HS-5 (cell line): ENCODE data around the gene CFAP97D1.

Experiments
- DNase-seq: peaks from one replicate; pipeline ENCODE4 v3.0.0-alpha.2; 2012; ENCODE audit warnings: low read depth

CFAP97D1 gene

GRCh38 chr17:43829738-43830137 is 49.5 kb downstream of the CFAP97D1 start:
- DNase-seq, result no peak

DNA sequence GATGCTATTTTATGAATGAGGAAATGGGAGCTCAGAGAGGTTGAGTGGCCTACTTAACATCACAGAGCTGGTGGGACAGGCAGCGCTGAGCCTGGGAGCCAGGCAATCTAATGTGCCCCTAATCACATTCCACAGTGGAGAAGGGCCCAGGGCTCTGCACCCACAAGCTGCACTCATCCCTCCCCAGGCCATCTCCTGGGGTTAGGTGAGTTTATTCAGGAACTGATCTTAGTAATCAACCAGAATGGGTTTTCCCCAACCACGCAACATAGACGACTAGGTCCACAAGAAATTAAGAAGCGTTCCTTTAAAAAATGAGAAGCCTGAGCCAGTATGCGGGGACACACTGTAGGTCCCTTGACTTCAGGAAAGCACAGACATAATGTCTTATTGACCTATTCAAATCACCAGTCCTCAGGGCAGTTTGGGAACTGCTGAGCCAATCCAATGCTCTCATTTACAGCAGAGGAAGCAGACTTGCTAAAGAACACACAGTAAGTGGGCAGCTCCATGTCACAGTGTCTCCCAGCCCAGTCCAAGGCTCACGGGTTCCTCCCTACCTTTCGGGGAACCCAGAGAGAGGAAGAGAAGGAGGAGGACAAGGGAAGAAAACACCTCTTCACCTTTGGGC is 50.4 kb downstream of the CFAP97D1 start:
- no peak for DNase-seq

DNA sequence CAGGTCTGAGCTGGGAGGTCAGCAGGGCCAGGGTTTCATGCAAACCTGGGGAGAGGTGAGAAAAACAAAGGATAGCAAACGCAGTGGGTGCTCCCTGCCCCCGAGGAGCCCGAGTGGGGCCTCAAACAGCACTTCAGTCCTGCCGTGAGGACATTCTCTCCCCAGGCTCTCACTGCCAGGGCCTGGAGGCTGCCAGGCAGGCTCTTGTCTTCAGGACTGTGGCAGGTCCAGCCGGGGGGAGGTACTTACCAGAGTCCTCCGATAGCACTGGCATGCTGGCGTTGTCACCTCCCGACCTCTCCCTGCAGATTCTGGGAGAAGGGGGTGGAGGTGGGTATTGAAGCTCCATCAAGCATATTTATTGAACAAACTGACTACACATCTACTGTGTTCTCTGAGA is 51.4 kb downstream of the CFAP97D1 start:
- no peak for DNase-seq

GRCh38 chr17:43832168-43832975 is 52.1 kb downstream of the CFAP97D1 start:
- peak; percentile 45 for DNase-seq

- DNase-seq, result peak; percentile 10
Measured at GRCh38 chr17:43832976-43833829, 53.0 kb downstream of the CFAP97D1 start, which contains the start of gene MPP3. MPP3 (minus strand) TSS chr17:43833146; CDS start chr17:43831906, 1,240 bp downstream.

DNA sequence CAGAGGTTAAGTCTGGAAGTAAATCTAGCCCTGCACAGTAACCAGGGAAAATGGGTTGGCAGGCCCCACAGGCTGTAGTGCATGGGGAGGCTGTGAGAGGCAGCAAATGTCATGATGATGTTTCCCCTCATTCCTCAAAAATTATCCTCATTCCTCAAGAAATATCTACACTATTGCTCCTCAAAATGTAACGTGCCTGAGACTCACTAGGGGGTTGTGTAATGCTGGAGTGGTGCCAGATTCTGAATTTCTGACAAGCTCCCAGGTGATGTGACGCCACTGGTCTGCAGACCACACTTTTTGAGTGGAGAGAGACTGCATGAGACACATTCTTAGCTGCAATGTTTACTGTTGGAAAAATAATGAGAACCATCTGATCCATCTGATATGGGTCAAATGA is 53.9 kb downstream of the CFAP97D1 start:
- DNase-seq, result no peak
